WTC11 (cell line): ENCODE measurements around the gene RSKR. TPM values are rescaled to one million over a fixed set of nuclear protein-coding genes. Genes with fewer than 3 reads are reported as not detected.

Experiments used
- ATAC-seq: fragments of 200-7000 bp; cut with Tn5 transposase; 2 replicates; pipeline ENCODE4 v1.10.0; 2021; ENCODE audit warnings: mild to moderate bottlenecking, moderate library complexity
- CTCF ChIA-PET: fragments of 300-600 bp; sonication (Branson Sonifier 250); formaldehyde crosslinking; loops from one replicate; lab custom pipeline; 2021; ENCODE audit warnings: antibody characterized with exemption; lab: Charles Lee
- POLR2A ChIA-PET: fragments of 350-600 bp; sonication (Branson Sonifier 250); formaldehyde crosslinking; loops from one replicate; lab custom pipeline; 2021; ENCODE audit warnings: antibody characterized with exemption; lab: Charles Lee
- DNase-seq: peaks from one replicate; pipeline ENCODE4 v3.0.0; 2021; ENCODE audit warnings: low spot score
- H3K27ac Mint-ChIP-seq: 2 replicates; pipeline ENCODE4 v1.8.0; 2021; ENCODE audit warnings: mixed read lengths
- H3K27me3 Mint-ChIP-seq: 2 replicates; pipeline ENCODE4 v1.8.0; 2021; ENCODE audit warnings: low read depth, mild to moderate bottlenecking, moderate library complexity, mixed read lengths
- H3K36me3 Mint-ChIP-seq: 2 replicates; pipeline ENCODE4 v1.8.0; 2021; ENCODE audit warnings: mixed read lengths
- H3K4me1 Mint-ChIP-seq: 2 replicates; pipeline ENCODE4 v1.8.0; 2022; ENCODE audit warnings: mixed read lengths
- H3K4me3 Mint-ChIP-seq: 2 replicates; pipeline ENCODE4 v1.8.0; 2021; ENCODE audit warnings: mild to moderate bottlenecking, moderate library complexity, mixed read lengths
- H3K9me3 Mint-ChIP-seq: 2 replicates; pipeline ENCODE4 v1.8.0; 2021; ENCODE audit warnings: mixed read lengths
- ATF2 ChIP-seq: sonication (generic); formaldehyde crosslinking; IDR thresholded peaks from 2 replicates; pipeline ENCODE4 v1.8.1; 2022; ENCODE audit warnings: low read depth, missing genetic modification reagents, borderline replicate concordance
- ELF4 ChIP-seq: sonication (generic); formaldehyde crosslinking; IDR thresholded peaks from 2 replicates; pipeline ENCODE4 v1.8.1; 2022; ENCODE audit warnings: low read depth, mild to moderate bottlenecking, moderate library complexity, missing genetic modification reagents
- ESRRA ChIP-seq: sonication (generic); formaldehyde crosslinking; IDR thresholded peaks from 2 replicates; pipeline ENCODE4 v1.8.1; 2022; ENCODE audit warnings: mild to moderate bottlenecking, missing genetic modification reagents, borderline replicate concordance
- ETV6 ChIP-seq: sonication (generic); formaldehyde crosslinking; IDR thresholded peaks from 2 replicates; pipeline ENCODE4 v1.8.1; 2022; ENCODE audit warnings: mild to moderate bottlenecking, missing genetic modification reagents
- FOXJ3 ChIP-seq: sonication (generic); formaldehyde crosslinking; IDR thresholded peaks from 2 replicates; pipeline ENCODE4 v1.9.0; 2021; ENCODE audit warnings: missing genetic modification reagents, mild to moderate bottlenecking, borderline replicate concordance
- GTF2I ChIP-seq: fragments of 250-450 bp; sonication (Bioruptor Pico); conservative IDR thresholded peaks from 2 replicates; pipeline ENCODE4 v1.4.0; 2021; ENCODE audit warnings: mild to moderate bottlenecking
- MXD4 ChIP-seq: fragments of 250-450 bp; sonication (Bioruptor Pico); IDR thresholded peaks from 2 replicates; pipeline ENCODE4 v1.8.0; 2021; ENCODE audit warnings: mild to moderate bottlenecking, moderate library complexity, borderline replicate concordance
- NFE2L1 ChIP-seq: sonication (generic); formaldehyde crosslinking; IDR thresholded peaks from 2 replicates; pipeline ENCODE4 v1.8.1; 2023; ENCODE audit warnings: missing genetic modification reagents
- PRDM15 ChIP-seq: sonication (generic); formaldehyde crosslinking; IDR thresholded peaks from 2 replicates; pipeline ENCODE4 v1.8.0; 2022; ENCODE audit warnings: missing genetic modification reagents
- PRRX2 ChIP-seq: fragments of 250-450 bp; sonication (Bioruptor Pico); IDR thresholded peaks from 2 replicates; pipeline ENCODE4 v1.8.0; 2021; ENCODE audit warnings: mild to moderate bottlenecking
- SMAD4 ChIP-seq: sonication (generic); formaldehyde crosslinking; IDR thresholded peaks from 2 replicates; pipeline ENCODE4 v1.8.0; 2022; ENCODE audit warnings: mild to moderate bottlenecking, missing genetic modification reagents
- SOX15 ChIP-seq: fragments of 250-450 bp; sonication (Bioruptor Pico); IDR thresholded peaks from 2 replicates; pipeline ENCODE4 v1.9.0; 2021; ENCODE audit warnings: mild to moderate bottlenecking
- TEAD1 ChIP-seq: sonication (generic); formaldehyde crosslinking; IDR thresholded peaks from 2 replicates; pipeline ENCODE4 v1.8.0; 2022; ENCODE audit warnings: mild to moderate bottlenecking, missing genetic modification reagents
- ZNF121 ChIP-seq: sonication (generic); formaldehyde crosslinking; IDR thresholded peaks from 2 replicates; pipeline ENCODE4 v1.8.0; 2023; ENCODE audit warnings: missing genetic modification reagents
- ZNF219 ChIP-seq: sonication (generic); formaldehyde crosslinking; IDR thresholded peaks from 2 replicates; pipeline ENCODE4 v1.8.0; 2023; ENCODE audit warnings: missing genetic modification reagents, mild to moderate bottlenecking, borderline replicate concordance
- ZNF263 ChIP-seq: sonication (generic); formaldehyde crosslinking; IDR thresholded peaks from 2 replicates; pipeline ENCODE4 v1.8.1; 2022; ENCODE audit warnings: low read depth, mild to moderate bottlenecking, moderate library complexity, missing genetic modification reagents
- ZNF281 ChIP-seq: sonication (generic); formaldehyde crosslinking; IDR thresholded peaks from 2 replicates; pipeline ENCODE4 v1.8.0; 2023; ENCODE audit warnings: mild to moderate bottlenecking, missing genetic modification reagents
- total RNA-seq: library from RNA; stranded (reverse); gene quantifications from 3 replicates; pipeline ENCODE4 v1.2.3, GENCODE V29; 2021
- TF ChIP-seq, protein P1 (sequence below): sonication (generic); formaldehyde crosslinking; IDR thresholded peaks from 2 replicates; pipeline ENCODE4 v1.8.0; 2022; ENCODE audit warnings: mild to moderate bottlenecking, missing genetic modification reagents
- TF ChIP-seq, protein P2 (sequence below): sonication (generic); formaldehyde crosslinking; IDR thresholded peaks from 2 replicates; pipeline ENCODE4 v1.8.0; 2022; ENCODE audit warnings: mild to moderate bottlenecking, missing genetic modification reagents

RSKR gene
- total RNA-seq, 1 experiment from 2014 or later = 28.0 TPM

DNA sequence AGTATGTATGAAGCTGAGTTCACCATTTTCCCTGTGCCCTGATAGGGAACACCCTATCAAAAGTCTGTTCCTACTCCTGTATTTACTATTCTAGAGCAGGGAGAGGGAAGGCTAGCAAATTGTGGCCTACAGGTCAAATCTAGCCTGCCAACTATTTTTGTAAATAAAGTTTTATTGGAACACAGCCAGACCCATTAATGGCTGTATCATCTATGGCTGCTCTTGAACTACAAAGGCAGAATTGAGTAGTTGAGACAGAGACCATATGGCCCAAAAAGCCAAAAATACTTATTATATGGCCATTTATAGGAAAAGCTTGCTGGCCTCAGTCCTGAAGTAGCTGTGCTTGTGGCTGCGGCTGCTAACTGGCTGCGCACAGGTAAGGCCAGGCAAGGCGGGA lies 33.0 kb downstream of the RSKR start:
- CTCF ChIA-PET = no interaction called here
- Mint-ChIP-seq H3K27me3 (no peaks in the 10 kb centered on the region), H3K36me3 (peaks cover 29% of the 10 kb centered on the region), H3K4me3 (no peak overlapping the region), H3K9me3 (no peaks in the 10 kb centered on the region), H3K27ac (no peak overlapping the region)
- no peak for DNase-seq
- ATAC-seq = no peak
- POLR2A ChIA-PET = no interaction called here
- TF ChIP-seq MXD4 (no peak), SOX15 (CRISPR knock-in tag) (no peak), ETV6 (no peak), PRRX2 (no peak), ZNF121 (no peak)
- TF ChIP-seq, all 79 proteins: peak for 0
- peaks cover 11% of the 10 kb centered on the region for H3K4me1 Mint-ChIP-seq

DNA sequence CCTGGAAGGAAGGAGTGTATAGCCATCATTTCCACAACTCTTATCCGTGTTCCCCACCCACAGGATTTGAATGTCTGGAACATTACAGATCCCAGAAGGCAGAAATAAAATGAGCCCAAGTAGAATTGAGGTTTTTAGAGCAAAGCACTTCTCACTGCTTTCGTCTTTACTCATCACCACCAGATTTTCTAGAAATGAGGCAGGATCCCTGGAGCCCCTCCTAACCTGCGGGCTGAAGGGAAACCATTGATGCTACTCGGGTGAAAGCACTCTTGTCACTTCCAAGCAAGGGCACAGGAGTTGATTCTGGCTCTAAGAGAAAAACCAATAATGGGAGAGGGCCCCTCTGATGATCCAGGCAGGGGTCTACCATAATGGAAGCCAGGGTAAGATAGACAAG lies 34.5 kb downstream of the RSKR start:
- TF ChIP-seq GTF2I = no peak
- TF ChIP-seq, protein P1, sequence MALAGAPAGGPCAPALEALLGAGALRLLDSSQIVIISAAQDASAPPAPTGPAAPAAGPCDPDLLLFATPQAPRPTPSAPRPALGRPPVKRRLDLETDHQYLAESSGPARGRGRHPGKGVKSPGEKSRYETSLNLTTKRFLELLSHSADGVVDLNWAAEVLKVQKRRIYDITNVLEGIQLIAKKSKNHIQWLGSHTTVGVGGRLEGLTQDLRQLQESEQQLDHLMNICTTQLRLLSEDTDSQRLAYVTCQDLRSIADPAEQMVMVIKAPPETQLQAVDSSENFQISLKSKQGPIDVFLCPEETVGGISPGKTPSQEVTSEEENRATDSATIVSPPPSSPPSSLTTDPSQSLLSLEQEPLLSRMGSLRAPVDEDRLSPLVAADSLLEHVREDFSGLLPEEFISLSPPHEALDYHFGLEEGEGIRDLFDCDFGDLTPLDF (CRISPR knock-in tag) = no peak
- TF ChIP-seq ATF2 (CRISPR knock-in tag) = no peak
- no peak for TF ChIP-seq ZNF121
- TF ChIP-seq SMAD4 (CRISPR knock-in tag) = no peak
- TF ChIP-seq TEAD1 (CRISPR knock-in tag) = no peak
- TF ChIP-seq PRDM15 (CRISPR knock-in tag) = no peak
- TF ChIP-seq, protein P2, sequence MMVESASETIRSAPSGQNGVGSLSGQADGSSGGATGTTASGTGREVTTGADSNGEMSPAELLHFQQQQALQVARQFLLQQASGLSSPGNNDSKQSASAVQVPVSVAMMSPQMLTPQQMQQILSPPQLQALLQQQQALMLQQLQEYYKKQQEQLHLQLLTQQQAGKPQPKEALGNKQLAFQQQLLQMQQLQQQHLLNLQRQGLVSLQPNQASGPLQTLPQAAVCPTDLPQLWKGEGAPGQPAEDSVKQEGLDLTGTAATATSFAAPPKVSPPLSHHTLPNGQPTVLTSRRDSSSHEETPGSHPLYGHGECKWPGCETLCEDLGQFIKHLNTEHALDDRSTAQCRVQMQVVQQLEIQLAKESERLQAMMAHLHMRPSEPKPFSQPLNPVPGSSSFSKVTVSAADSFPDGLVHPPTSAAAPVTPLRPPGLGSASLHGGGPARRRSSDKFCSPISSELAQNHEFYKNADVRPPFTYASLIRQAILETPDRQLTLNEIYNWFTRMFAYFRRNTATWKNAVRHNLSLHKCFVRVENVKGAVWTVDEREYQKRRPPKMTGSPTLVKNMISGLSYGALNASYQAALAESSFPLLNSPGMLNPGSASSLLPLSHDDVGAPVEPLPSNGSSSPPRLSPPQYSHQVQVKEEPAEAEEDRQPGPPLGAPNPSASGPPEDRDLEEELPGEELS (CRISPR knock-in tag) = no peak
- no peak for TF ChIP-seq ZNF263 (CRISPR knock-in tag)
- TF ChIP-seq ZNF281 = no peak
- TF ChIP-seq NFE2L1 = no peak
- no peak for TF ChIP-seq ESRRA (CRISPR knock-in tag)
- TF ChIP-seq ELF4 (CRISPR knock-in tag) = no peak
- TF ChIP-seq MXD4 = no peak
- no peak for TF ChIP-seq FOXJ3 (CRISPR knock-in tag)
- TF ChIP-seq ZNF219 = no peak
- TF ChIP-seq, all 79 proteins: peak for 0
- Mint-ChIP-seq H3K4me3 (no peak overlapping the region), H3K27ac (no peak overlapping the region), H3K36me3 (peaks cover 33% of the 10 kb centered on the region), H3K4me1 (peaks cover 14% of the 10 kb centered on the region), H3K27me3 (no peaks in the 10 kb centered on the region), H3K9me3 (no peaks in the 10 kb centered on the region)
- ATAC-seq (no peak), DNase-seq (no peak)
- CTCF ChIA-PET = no interaction called here
- POLR2A ChIA-PET = no interaction called here
